Measurements from ENCODE around the gene IFT25.
"Not testable (repeated sequence)": the region's sequence is repeated elsewhere in the genome, so short reads cannot be mapped to it uniquely, and the experiment has no call there.

Gene IFT25

DNA sequence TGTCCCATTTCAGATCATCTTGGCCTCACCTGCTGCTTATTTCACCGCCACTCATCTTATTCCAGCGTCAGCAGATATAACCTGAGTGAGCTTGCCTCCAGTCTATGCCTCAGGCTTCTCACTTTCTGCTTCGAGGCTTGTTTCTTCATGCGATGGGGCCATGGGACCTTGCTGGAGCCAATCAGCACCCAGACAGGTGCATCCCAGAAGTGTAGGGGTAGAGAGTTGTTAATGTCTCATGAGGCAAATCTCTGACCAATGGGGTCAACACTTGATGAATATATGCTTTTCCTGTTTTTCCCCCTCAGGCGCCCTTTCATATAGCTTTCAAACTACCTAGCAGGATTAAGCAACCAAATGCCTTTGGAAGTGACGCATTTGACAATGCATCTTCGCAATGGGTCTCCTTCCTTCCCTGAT, 55.0 kb downstream of the IFT25 start:
- peak overlapping the region; percentile 66 to 94 for H3K4me3 ChIP-seq
- peaks cover 0 to 22% (median 3%) of the 10 kb centered on the region in 3 donors for H3K36me3 ChIP-seq
- no peaks in the 10 kb centered on the region for H3K27me3 ChIP-seq
- H3K9me3 ChIP-seq: no peaks in the 10 kb centered on the region
- no peak for DNase-seq
- peaks cover 0 to 20% (median 11%) of the 10 kb centered on the region in 4 donors for H3K4me1 ChIP-seq
- H3K27ac ChIP-seq: peak overlapping the region; percentile 67 to 82
- intact Hi-C loops (cut with DNase I; ENCODE audit: low total_unique reads): no loop called here
- TF ChIP-seq, protein P1, sequence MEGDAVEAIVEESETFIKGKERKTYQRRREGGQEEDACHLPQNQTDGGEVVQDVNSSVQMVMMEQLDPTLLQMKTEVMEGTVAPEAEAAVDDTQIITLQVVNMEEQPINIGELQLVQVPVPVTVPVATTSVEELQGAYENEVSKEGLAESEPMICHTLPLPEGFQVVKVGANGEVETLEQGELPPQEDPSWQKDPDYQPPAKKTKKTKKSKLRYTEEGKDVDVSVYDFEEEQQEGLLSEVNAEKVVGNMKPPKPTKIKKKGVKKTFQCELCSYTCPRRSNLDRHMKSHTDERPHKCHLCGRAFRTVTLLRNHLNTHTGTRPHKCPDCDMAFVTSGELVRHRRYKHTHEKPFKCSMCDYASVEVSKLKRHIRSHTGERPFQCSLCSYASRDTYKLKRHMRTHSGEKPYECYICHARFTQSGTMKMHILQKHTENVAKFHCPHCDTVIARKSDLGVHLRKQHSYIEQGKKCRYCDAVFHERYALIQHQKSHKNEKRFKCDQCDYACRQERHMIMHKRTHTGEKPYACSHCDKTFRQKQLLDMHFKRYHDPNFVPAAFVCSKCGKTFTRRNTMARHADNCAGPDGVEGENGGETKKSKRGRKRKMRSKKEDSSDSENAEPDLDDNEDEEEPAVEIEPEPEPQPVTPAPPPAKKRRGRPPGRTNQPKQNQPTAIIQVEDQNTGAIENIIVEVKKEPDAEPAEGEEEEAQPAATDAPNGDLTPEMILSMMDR (IDR thresholded peaks at IDR 0.05): no peak

DNA sequence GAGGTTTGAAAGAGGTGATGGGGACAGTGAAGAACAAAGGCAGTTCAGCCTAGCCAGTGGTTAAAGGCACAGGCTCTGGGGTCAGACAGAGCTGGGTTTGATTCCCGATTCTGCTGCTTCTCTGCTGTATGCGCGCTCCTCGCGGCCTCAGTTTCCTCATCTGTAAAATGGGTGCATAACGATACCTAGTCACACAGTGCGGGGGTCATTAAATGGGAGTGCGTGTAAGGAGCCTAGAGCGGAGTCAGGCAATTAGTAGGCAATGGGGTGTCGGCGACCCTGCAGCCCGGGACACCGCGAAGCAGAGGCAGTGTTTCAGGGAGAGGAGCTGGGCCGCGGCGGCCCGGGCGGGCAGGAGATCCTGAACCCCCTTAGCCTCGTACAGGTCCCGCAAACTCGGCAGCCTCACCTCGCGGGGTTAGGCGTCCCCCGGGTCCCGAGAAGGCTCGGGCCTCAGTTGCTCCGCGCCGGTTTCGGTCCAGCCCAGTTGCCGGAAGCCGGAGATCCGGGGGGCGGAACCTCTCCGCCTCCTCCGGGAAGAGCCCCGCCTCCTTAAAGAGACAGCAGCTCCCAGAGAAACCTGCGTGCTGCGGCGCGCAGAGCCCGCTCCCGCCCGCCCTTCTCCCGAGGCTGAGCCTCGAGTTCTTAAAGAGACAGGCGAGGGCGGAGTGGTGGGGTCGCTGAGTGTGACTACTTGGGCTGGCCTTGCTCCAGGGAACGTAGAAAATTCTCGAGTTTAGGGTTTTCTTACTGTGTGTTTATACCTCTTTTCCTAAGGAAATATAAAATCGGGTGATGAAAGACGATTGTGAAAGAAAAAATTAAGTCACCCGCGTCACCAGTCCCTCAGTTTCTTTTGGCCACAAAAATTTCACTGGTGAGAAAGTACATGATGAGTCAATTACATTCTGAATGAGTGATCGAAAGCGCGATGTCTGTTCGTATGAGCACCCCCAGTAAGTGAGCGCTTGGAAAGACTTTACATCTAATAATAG, 55.9 kb downstream of the IFT25 start, which contains the start of gene YIPF1:
Gene YIPF1 (minus strand): TSS at position 494 of the 995 bp plus-strand sequence. CDS start 860 bp downstream, outside the sequence.
- intact Hi-C loops (cut with DNase I; ENCODE audit: low total_unique reads): loop anchor here (2.0 kb wide), 1 partner anchor 57 kb away; the partner anchor contains the start of gene LRRC42
- no peaks in the 10 kb centered on the region for H3K9me3 ChIP-seq
- H3K27ac ChIP-seq: peak within 1 kb of the TSS; percentile 67 to 82
- peaks cover 0 to 17% (median 11%) of the 10 kb centered on the region in 4 donors for H3K4me1 ChIP-seq
- TF ChIP-seq, protein P1 (IDR thresholded peaks at IDR 0.05): no peak
- DNase-seq: peak; percentile 89 to 95
- no peaks in the 10 kb centered on the region for H3K27me3 ChIP-seq
- H3K4me3 ChIP-seq: peak within 1 kb of the TSS; percentile 66 to 94
- H3K36me3 ChIP-seq: peaks cover 0 to 26% (median 3%) of the 10 kb centered on the region in 3 donors

DNA sequence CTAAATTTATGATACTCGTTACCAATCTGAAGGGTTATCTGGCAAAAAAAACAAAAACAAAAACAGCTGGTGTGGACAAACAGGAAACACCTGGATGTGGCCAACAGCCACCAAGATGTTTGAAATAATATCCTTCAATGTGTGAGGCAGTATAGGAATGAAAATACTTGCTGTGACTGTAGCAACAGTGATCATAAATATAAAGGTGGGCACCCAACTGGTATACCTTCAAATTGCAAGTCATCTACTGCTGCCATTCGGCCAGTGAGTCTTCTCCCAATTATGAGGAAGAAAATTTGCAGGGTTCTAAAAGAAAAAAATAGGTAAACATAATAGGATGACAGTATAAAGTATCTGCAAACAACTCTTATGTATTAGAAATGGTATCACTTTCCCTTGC, 56.8 kb downstream of the IFT25 start:
- no peaks in the 10 kb centered on the region for H3K9me3 ChIP-seq
- TF ChIP-seq, protein P1 (IDR thresholded peaks at IDR 0.05): no peak
- peak overlapping the region; percentile 13 to 82 for H3K27ac ChIP-seq
- DNase-seq: no peak
- peaks cover 0 to 17% (median 11%) of the 10 kb centered on the region in 4 donors for H3K4me1 ChIP-seq
- no peaks in the 10 kb centered on the region for H3K27me3 ChIP-seq
- intact Hi-C loops (cut with DNase I; ENCODE audit: low total_unique reads): loop anchor here (2.0 kb wide), 1 partner anchor 58 kb away; the partner anchor contains the start of gene LRRC42
- peaks cover 0 to 30% (median 3%) of the 10 kb centered on the region in 3 donors for H3K36me3 ChIP-seq
- H3K4me3 ChIP-seq: peak overlapping the region; percentile 66 to 94

DNA sequence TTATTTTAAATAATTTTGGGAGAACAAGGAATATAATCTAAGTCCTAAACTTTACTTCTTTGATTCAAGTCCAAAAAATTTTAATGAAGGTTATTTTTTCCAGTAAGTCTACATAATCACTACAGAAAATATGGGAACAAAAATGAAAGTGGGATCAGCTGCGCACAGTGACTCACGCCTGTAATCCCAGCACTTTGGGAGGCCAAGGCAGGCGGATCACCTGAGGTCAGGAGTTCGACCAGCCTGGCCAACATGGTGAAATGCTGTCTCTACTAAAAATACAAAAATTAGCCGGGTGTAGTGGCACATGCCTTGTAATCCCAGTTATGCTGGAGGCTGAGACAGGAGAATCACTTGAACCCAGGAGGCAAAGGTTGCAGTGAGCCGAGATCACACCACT, 61.9 kb downstream of the IFT25 start:
- intact Hi-C loops (cut with DNase I; ENCODE audit: low total_unique reads); DNase-seq; H3K4me1 ChIP-seq; H3K27me3 ChIP-seq; H3K27ac ChIP-seq; H3K9me3 ChIP-seq; H3K4me3 ChIP-seq: not testable (repeated sequence)
- peaks cover 0 to 59% (median 22%) of the 10 kb centered on the region in 3 donors for H3K36me3 ChIP-seq

DNA sequence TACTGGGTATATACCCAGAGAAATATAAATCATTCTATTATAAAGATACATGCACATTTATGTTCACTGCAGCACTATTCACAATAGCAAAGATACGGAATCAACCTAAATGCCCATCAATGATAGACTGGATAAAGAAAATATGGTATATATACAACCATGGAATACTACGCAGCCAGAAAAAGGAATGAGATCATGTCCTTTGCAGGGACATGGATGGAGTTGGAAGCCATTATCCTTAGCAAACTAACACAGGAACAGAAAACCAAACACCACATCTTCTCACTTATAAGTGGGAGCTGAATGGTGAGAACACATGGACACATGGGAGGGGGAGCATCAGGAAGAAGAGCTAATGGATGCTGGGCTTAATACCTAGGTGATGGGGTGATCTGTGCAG, 63.6 kb downstream of the IFT25 start:
- H3K9me3 ChIP-seq; H3K4me3 ChIP-seq; H3K4me1 ChIP-seq; DNase-seq; intact Hi-C loops (cut with DNase I; ENCODE audit: low total_unique reads); H3K27ac ChIP-seq; H3K27me3 ChIP-seq: not testable (repeated sequence)
- H3K36me3 ChIP-seq: peaks cover 14 to 63% (median 39%) of the 10 kb centered on the region in 3 donors

DNA sequence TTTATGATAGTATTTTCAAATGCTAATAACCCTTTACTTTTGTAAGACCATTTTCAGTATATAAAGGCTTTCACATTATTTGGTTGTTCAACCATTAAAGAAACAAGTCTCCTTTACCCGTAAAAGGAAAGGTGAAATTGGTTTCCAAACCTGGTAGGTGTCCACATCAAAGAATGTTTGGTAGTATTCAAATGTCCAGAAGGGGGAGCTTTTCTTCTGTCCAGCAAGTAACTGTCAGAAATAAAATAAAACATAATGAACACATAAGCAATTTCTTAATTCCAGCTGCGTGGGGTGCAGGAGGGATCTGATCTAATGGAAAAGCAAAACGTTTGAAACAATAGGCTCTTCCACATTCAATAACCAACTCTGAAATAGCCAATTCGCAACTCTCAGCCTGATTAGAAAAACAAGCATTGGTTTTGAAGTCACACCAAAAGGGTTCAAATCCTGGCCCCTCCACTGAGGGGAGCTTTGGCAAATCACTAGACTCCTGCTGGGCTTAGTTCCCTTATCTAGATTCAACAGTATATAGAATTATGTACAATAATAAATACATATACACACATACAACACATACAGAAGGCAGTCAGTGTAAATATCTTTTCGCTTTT, 66.9 kb downstream of the IFT25 start:
- no peaks in the 10 kb centered on the region for H3K4me1 ChIP-seq
- intact Hi-C loops (cut with DNase I; ENCODE audit: low total_unique reads): loop anchor here (5.0 kb wide), 1 partner anchor 74 kb away; no protein-coding TSS in a partner anchor
- DNase-seq: no peak
- TF ChIP-seq, protein P1 (IDR thresholded peaks at IDR 0.05): peak; percentile 59 to 70
- H3K27me3 ChIP-seq: no peaks in the 10 kb centered on the region
- no peaks in the 10 kb centered on the region for H3K9me3 ChIP-seq
- no peak overlapping the region for H3K4me3 ChIP-seq
- H3K27ac ChIP-seq: no peak overlapping the region
- peaks cover 30 to 73% (median 63%) of the 10 kb centered on the region in 3 donors for H3K36me3 ChIP-seq

DNA sequence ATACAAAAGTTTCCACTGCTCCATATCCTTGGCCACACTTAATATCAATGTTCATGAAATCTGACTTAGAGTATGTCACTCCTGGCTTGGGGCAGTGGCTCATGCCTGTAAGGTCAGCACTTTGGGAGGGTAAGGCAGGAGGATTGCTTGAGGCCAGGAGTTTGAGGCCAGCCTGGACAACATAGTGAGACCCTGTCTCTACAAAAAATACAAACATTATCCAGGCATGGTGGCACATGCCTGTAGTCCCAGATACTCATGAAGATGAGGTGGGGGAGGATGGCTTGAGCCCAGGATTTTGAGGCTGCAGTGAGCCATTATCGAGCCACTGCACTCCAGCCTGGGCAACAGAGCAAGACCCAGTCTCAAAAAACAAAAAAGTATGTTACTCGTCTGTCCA, 70.3 kb downstream of the IFT25 start:
- intact Hi-C loops (cut with DNase I; ENCODE audit: low total_unique reads): loop anchor here (5.0 kb wide), 1 partner anchor 77 kb away; no protein-coding TSS in a partner anchor
- H3K36me3 ChIP-seq: peaks cover 45 to 85% (median 64%) of the 10 kb centered on the region in 3 donors

More for the DNA sequence above, 70.3 kb downstream of the IFT25 start:
- H3K9me3 ChIP-seq, H3K27me3 ChIP-seq, DNase-seq, H3K4me1 ChIP-seq, H3K27ac ChIP-seq, H3K4me3 ChIP-seq: not testable (repeated sequence)

All from tibial artery (tissue), 4 donors.